ENCODE data around the gene TEX11. TPM values are rescaled to one million over a fixed set of nuclear protein-coding genes. Genes with fewer than 3 reads are reported as not detected.
A peak's percentile ranks its signal among the peaks of the same experiment; 100 is the strongest.

TEX11 gene
- total and polyA plus RNA-seq, 2 donors (not counting 1 experiment from before 2014, with no cell fraction given) = not detected

DNA sequence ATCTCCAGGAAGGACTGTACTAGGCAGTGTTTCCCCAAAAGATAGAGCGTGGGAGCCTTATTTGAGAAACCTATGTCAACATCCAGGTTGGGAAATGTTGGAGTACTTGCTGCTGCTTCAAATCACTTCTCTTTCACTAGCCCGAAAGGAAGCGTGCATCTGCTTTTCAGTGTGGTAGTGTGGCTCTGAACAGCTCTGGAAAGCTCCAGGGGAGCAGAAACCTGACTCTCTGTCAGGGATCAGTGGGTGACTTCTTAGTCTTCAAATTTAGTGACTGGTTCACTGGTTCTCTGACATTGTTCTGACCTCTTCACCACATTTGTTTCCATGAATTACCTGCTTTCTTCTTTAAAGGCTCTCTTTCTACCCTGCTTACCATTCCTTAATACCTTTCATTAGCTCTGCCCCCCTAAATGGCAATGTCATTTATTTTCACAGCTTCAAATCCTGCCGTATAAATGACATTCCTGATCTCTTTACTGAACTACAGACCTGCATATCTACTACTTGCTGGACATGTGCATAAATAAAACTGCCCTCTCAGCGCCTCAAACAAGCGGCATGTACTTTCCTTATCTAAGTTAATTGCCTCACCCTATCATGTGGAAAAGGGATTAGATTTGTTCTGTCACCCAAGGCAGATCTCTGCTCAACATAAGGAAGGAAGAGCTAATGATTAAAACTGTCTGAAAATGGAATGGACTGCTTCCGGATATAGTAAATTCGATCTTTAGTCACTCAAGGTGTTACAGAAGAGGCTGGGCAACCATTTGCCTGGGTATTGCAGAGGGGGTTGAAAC is 426.8 kb downstream of the TEX11 start:
- TF ChIP-seq, protein P1, sequence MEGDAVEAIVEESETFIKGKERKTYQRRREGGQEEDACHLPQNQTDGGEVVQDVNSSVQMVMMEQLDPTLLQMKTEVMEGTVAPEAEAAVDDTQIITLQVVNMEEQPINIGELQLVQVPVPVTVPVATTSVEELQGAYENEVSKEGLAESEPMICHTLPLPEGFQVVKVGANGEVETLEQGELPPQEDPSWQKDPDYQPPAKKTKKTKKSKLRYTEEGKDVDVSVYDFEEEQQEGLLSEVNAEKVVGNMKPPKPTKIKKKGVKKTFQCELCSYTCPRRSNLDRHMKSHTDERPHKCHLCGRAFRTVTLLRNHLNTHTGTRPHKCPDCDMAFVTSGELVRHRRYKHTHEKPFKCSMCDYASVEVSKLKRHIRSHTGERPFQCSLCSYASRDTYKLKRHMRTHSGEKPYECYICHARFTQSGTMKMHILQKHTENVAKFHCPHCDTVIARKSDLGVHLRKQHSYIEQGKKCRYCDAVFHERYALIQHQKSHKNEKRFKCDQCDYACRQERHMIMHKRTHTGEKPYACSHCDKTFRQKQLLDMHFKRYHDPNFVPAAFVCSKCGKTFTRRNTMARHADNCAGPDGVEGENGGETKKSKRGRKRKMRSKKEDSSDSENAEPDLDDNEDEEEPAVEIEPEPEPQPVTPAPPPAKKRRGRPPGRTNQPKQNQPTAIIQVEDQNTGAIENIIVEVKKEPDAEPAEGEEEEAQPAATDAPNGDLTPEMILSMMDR (conservative IDR thresholded peaks at IDR 0.05 in 1 of 2, IDR thresholded peaks at IDR 0.05 in 1 of 2; ENCODE audit: low read depth in 1 of 2, low read length in 2 of 2) = no peak
- no peak for TF ChIP-seq EZH2 (IDR thresholded peaks at IDR 0.05; ENCODE audit: low read length, missing control alignments)
- H3K36me3 ChIP-seq (ENCODE audit: control insufficient read depth, insufficient read depth, low read length) = no peaks in the 10 kb centered on the region
- peak overlapping the region; percentile 57 for H3K27ac ChIP-seq (ENCODE audit: insufficient read depth, low read length)
- H3K4me3 ChIP-seq (replicated peaks in 1 of 4; ENCODE audit: control extremely low read depth in 1 of 4, insufficient read depth in 1 of 4, low read depth in 3 of 4, low read length in 4 of 4) = no peak overlapping the region
- H2AFZ ChIP-seq (ENCODE audit: low read length) = no peak overlapping the region
- no peak overlapping the region for H3K4me2 ChIP-seq (ENCODE audit: extremely low read depth, insufficient read depth, low read length)
- H4K20me1 ChIP-seq (ENCODE audit: control insufficient read depth, extremely low read depth, insufficient read depth, low read length) = no peaks in the 10 kb centered on the region
- no peaks in the 10 kb centered on the region for H3K79me2 ChIP-seq (ENCODE audit: control insufficient read depth, insufficient read depth, low read length)
- no peak overlapping the region for H3K9ac ChIP-seq (ENCODE audit: insufficient read depth, low read length)
- H3K4me1 ChIP-seq (ENCODE audit: control insufficient read depth, extremely low read depth, insufficient read depth, low read length) = peaks cover 23% of the 10 kb centered on the region
- no peaks in the 10 kb centered on the region for H3K27me3 ChIP-seq (ENCODE audit: control insufficient read depth, insufficient read depth, low read length)
- no peaks in the 10 kb centered on the region for H3K9me3 ChIP-seq (ENCODE audit: control insufficient read depth, insufficient read depth, low read depth, low read length)
- no peak for DNase-seq (ENCODE audit: low read depth in 2 of 2)

DNA sequence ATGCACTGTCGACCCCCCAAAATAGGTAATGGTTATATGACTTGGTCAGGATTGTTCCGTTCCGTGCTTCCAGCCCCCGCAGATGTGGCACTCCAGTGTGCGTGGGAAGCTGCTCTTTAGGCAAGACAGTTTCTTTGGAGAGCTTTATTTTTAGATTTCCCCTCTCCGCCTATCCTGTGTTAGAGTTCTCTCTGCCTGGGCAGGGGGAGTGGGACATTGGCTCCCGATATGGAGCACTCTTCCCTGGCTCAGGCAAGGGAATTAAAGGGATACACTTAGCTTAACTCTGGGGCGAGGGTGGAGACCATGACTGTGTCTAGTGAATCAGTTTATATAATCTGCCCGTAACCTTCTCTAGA is 427.9 kb downstream of the TEX11 start:
- no peaks in the 10 kb centered on the region for H3K27me3 ChIP-seq (ENCODE audit: control insufficient read depth, insufficient read depth, low read length)
- TF ChIP-seq EZH2 (IDR thresholded peaks at IDR 0.05; ENCODE audit: low read length, missing control alignments) = no peak
- TF ChIP-seq, protein P1 (conservative IDR thresholded peaks at IDR 0.05 in 1 of 2, IDR thresholded peaks at IDR 0.05 in 1 of 2; ENCODE audit: low read depth in 1 of 2, low read length in 2 of 2) = no peak
- H3K9me3 ChIP-seq (ENCODE audit: control insufficient read depth, insufficient read depth, low read depth, low read length) = no peaks in the 10 kb centered on the region
- peak in 1 of 2 donors; percentile 38 for DNase-seq (ENCODE audit: low read depth in 2 of 2)
- no peaks in the 10 kb centered on the region for H3K79me2 ChIP-seq (ENCODE audit: control insufficient read depth, insufficient read depth, low read length)
- no peaks in the 10 kb centered on the region for H4K20me1 ChIP-seq (ENCODE audit: control insufficient read depth, extremely low read depth, insufficient read depth, low read length)
- H3K27ac ChIP-seq (ENCODE audit: insufficient read depth, low read length) = peak overlapping the region; percentile 89
- H3K4me1 ChIP-seq (ENCODE audit: control insufficient read depth, extremely low read depth, insufficient read depth, low read length) = peaks cover 23% of the 10 kb centered on the region
- H2AFZ ChIP-seq (ENCODE audit: low read length) = no peak overlapping the region
- no peak overlapping the region for H3K9ac ChIP-seq (ENCODE audit: insufficient read depth, low read length)
- no peaks in the 10 kb centered on the region for H3K36me3 ChIP-seq (ENCODE audit: control insufficient read depth, insufficient read depth, low read length)
- H3K4me2 ChIP-seq (ENCODE audit: extremely low read depth, insufficient read depth, low read length) = peak overlapping the region; percentile 63
- peak overlapping the region in 1 of 4 experiments; percentile 25 for H3K4me3 ChIP-seq (replicated peaks in 1 of 4; ENCODE audit: control extremely low read depth in 1 of 4, insufficient read depth in 1 of 4, low read depth in 3 of 4, low read length in 4 of 4)

DNA sequence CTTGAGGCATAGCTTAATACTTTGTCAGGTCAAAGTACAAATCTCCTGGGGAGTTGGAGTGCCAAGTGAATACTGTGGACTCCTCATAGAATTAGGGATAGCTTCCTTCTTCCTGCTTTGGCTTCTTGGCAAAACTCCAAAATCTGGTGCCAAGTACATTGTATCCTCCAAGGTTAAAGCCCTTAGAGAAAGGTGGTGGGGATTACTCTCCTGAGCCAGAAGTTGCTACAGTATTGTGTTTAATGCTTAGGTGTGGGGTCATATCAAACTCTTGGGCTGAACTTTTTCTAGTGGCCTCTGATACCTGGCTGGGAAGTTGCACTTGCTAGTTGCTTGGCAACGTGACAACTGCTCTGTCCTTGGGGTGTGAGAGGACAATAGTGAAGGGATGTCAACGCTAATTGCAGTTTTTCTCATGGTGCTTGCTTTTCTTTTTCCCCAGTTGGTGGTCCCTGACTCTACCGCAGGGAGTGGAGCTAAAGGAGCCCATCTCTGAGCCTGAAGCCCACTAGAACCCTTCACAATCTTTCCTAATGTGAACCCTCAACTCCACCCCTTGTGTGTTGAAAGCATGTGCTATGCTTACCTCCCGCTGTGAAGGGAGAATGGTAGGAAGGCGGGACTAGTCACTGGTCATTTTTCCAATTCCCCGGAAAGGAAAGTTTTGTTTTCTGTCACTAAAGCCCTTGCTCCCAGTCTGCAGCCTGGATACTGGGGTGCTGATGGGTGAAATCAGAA is 428.4 kb downstream of the TEX11 start:
- peak overlapping the region; percentile 63 for H3K4me2 ChIP-seq (ENCODE audit: extremely low read depth, insufficient read depth, low read length)

More for the DNA sequence above, 428.4 kb downstream of the TEX11 start:
- no peaks in the 10 kb centered on the region for H4K20me1 ChIP-seq (ENCODE audit: control insufficient read depth, extremely low read depth, insufficient read depth, low read length)
- H3K9ac ChIP-seq (ENCODE audit: insufficient read depth, low read length) = no peak overlapping the region
- peaks cover 23% of the 10 kb centered on the region for H3K4me1 ChIP-seq (ENCODE audit: control insufficient read depth, extremely low read depth, insufficient read depth, low read length)
- H3K9me3 ChIP-seq (ENCODE audit: control insufficient read depth, insufficient read depth, low read depth, low read length) = no peaks in the 10 kb centered on the region
- no peak overlapping the region for H2AFZ ChIP-seq (ENCODE audit: low read length)
- peak overlapping the region; percentile 89 for H3K27ac ChIP-seq (ENCODE audit: insufficient read depth, low read length)
- peak overlapping the region in 1 of 4 experiments; percentile 25 for H3K4me3 ChIP-seq (replicated peaks in 1 of 4; ENCODE audit: control extremely low read depth in 1 of 4, insufficient read depth in 1 of 4, low read depth in 3 of 4, low read length in 4 of 4)
- no peaks in the 10 kb centered on the region for H3K27me3 ChIP-seq (ENCODE audit: control insufficient read depth, insufficient read depth, low read length)
- no peaks in the 10 kb centered on the region for H3K79me2 ChIP-seq (ENCODE audit: control insufficient read depth, insufficient read depth, low read length)
- H3K36me3 ChIP-seq (ENCODE audit: control insufficient read depth, insufficient read depth, low read length) = no peaks in the 10 kb centered on the region
- DNase-seq (ENCODE audit: low read depth in 2 of 2) = peak in 1 of 2 donors; percentile 11
- TF ChIP-seq EZH2 (IDR thresholded peaks at IDR 0.05; ENCODE audit: low read length, missing control alignments) = no peak
- TF ChIP-seq, protein P1 (conservative IDR thresholded peaks at IDR 0.05 in 1 of 2, IDR thresholded peaks at IDR 0.05 in 1 of 2; ENCODE audit: low read depth in 1 of 2, low read length in 2 of 2) = no peak
